ENCODE data around the gene NF1. TPM values are rescaled to one million over a fixed set of nuclear protein-coding genes. Genes with fewer than 3 reads are reported as not detected.

NF1 gene
- total and polyA plus RNA-seq, 2 of the 13 experiments (the other 11 are each of a cell fraction or from before 2014, with no cell fraction given) = 21.5 to 26.5 TPM

GRCh38 chr17:31397256-31397939, 302.6 kb downstream of the NF1 start:
- Histone ChIP-seq H3K27ac (ENCODE audit: extremely low read length, insufficient read depth, low read length) (no peak overlapping the region), H3K9ac (ENCODE audit: insufficient read depth, low read depth, low read length) (no peak overlapping the region), H2AFZ (ENCODE audit: low read length) (no peak overlapping the region), H3K36me3 (replicated peaks in 1 of 2; ENCODE audit: control insufficient read depth in 1 of 2, insufficient read depth in 2 of 2, low read length in 2 of 2) (no peaks in the 10 kb centered on the region), H3K79me2 (ENCODE audit: insufficient read depth, low read length) (no peaks in the 10 kb centered on the region), H3K4me3 (replicated peaks in 1 of 3; ENCODE audit: insufficient read depth in 1 of 3, low read depth in 2 of 3, low read length in 3 of 3) (no peak overlapping the region), H3K9me3 (ENCODE audit: low read length) (no peaks in the 10 kb centered on the region), H3K27me3 (ENCODE audit: control insufficient read depth in 1 of 2, insufficient read depth in 2 of 2, low read length in 2 of 2) (peaks cover 3 to 36% of the 10 kb centered on the region in 2 experiments; a peak in 4 of 5 replicates), H4K20me1 (ENCODE audit: insufficient read depth, low read length) (no peaks in the 10 kb centered on the region), H3K4me2 (ENCODE audit: low read depth, low read length) (no peak overlapping the region), H3K4me1 (ENCODE audit: insufficient read depth, low read length) (no peaks in the 10 kb centered on the region)
- ChIA-PET POLR2A (no interaction called here), CTCF (ENCODE audit: low intra/inter-chr PET ratio, low total read pairs) (no interaction called here)
- FAIRE-seq (no peak), ATAC-seq (no peak), DNase-seq (ENCODE audit: low spot score) (no peak)
- intact Hi-C loops (cut with micrococcal nuclease; ENCODE audit: unreplicated experiment) = no loop called here
- no TSS peak for BruUV-seq (replicated peaks)
- 17% methylated on average over 8 of the region's 8 CpGs for WGBS (ENCODE audit: low lambda C conversion rate)
- in situ Hi-C loops (cut with HindIII; ENCODE audit: extremely low pct_ligation_motif_present, low pct_unique_long_range_greater_than_20kb) = no loop called here
- TF ChIP-seq ZNF235 (CRISPR knock-in tag; IDR thresholded peaks at IDR 0.05; ENCODE audit: borderline replicate concordance) (no peak), ZNF331 (CRISPR knock-in tag; IDR thresholded peaks at IDR 0.05) (no peak), YEATS2 (CRISPR knock-in tag; IDR thresholded peaks at IDR 0.05; ENCODE audit: borderline replicate concordance) (no peak), KLF16 (CRISPR knock-in tag; IDR thresholded peaks at IDR 0.05) (no peak), ZSCAN22 (CRISPR knock-in tag; IDR thresholded peaks at IDR 0.05) (no peak)

DNA sequence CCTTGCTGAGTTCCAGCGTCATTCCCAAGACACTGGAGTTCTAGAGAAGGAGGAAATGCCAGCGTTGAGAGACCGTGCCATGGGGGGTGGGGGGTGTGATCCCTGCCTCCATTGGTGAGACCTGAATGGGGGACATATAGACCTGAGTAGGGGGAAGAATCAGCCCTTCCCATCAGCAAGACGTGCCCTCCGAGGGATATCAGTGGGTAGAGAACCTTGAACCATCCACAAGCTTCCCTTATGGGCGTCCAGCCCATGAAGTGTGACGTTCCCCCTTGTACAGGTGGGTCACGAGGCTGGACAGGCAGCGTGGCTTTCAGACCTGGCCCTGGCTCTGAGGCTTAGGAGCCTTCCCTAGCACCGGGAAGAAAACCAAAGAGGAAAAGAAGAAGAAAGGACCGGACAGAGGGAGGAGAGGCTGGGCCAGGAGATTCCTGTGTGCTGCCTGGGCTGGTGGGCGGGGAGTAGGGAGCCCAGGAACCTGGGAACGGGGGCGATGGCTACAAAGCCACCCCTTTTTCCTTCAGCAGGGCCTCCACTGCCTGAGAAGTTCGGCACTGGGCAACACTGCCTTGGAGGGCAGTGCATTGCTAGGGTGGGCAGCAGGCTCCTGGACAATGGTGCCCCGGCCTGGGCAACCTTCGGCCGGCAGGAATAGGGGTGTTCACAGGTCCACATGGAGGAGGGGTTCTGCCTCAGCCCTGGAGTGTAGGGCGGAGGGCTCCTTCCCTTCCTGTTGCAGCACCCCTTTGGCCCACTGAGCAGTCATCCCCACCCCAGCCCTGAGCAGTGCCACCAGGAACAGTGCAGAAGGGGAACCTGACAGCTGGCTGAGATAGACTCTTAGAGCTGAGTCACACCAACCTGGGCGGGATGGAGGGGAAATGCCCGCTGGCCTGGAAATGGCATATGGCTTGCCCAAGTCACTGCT, 303.9 kb downstream of the NF1 start:
- Histone ChIP-seq H3K4me3 (replicated peaks in 1 of 3; ENCODE audit: insufficient read depth in 1 of 3, low read depth in 2 of 3, low read length in 3 of 3) (no peak overlapping the region), H3K36me3 (replicated peaks in 1 of 2; ENCODE audit: control insufficient read depth in 1 of 2, insufficient read depth in 2 of 2, low read length in 2 of 2) (no peaks in the 10 kb centered on the region), H2AFZ (ENCODE audit: low read length) (no peak overlapping the region), H4K20me1 (ENCODE audit: insufficient read depth, low read length) (no peaks in the 10 kb centered on the region), H3K27me3 (ENCODE audit: control insufficient read depth in 1 of 2, insufficient read depth in 2 of 2, low read length in 2 of 2) (peaks cover 2 to 24% of the 10 kb centered on the region in 2 experiments; a peak in 3 of 5 replicates), H3K9me3 (ENCODE audit: low read length) (no peaks in the 10 kb centered on the region), H3K4me2 (ENCODE audit: low read depth, low read length) (no peak overlapping the region), H3K27ac (ENCODE audit: extremely low read length, insufficient read depth, low read length) (no peak overlapping the region), H3K4me1 (ENCODE audit: insufficient read depth, low read length) (peaks cover 6% of the 10 kb centered on the region), H3K9ac (ENCODE audit: insufficient read depth, low read depth, low read length) (no peak overlapping the region), H3K79me2 (ENCODE audit: insufficient read depth, low read length) (no peaks in the 10 kb centered on the region)
- WGBS (ENCODE audit: low lambda C conversion rate) = 14% methylated on average over 14 of the region's 21 CpGs
- BruUV-seq (replicated peaks) = no TSS peak
- in situ Hi-C loops (cut with HindIII; ENCODE audit: extremely low pct_ligation_motif_present, low pct_unique_long_range_greater_than_20kb) (no loop called here), intact Hi-C loops (cut with micrococcal nuclease; ENCODE audit: unreplicated experiment) (no loop called here)
- FAIRE-seq (no peak), ATAC-seq (no peak), DNase-seq (ENCODE audit: low spot score) (no peak)
- CTCF ChIA-PET (ENCODE audit: low intra/inter-chr PET ratio, low total read pairs) = no interaction called here
- TF ChIP-seq PLSCR1 (CRISPR knock-in tag; IDR thresholded peaks at IDR 0.05; ENCODE audit: borderline replicate concordance) (no peak), ZSCAN12 (CRISPR knock-in tag; IDR thresholded peaks at IDR 0.05) (no peak), NBN (conservative IDR thresholded peaks at IDR 0.05) (no peak), ZNF234 (CRISPR knock-in tag; conservative IDR thresholded peaks at IDR 0.05) (no peak), ZNF530 (CRISPR knock-in tag; IDR thresholded peaks at IDR 0.05; ENCODE audit: low read depth) (no peak), NAIF1 (CRISPR knock-in tag; IDR thresholded peaks at IDR 0.05; ENCODE audit: borderline replicate concordance) (no peak), ZNF841 (CRISPR knock-in tag; IDR thresholded peaks at IDR 0.05; ENCODE audit: borderline replicate concordance) (no peak), ZNF225 (CRISPR knock-in tag; IDR thresholded peaks at IDR 0.05) (no peak), SP2 (CRISPR knock-in tag; IDR thresholded peaks at IDR 0.05) (no peak), NCOA5 (CRISPR knock-in tag; IDR thresholded peaks at IDR 0.05) (no peak)
- TF ChIP-seq, protein P1, sequence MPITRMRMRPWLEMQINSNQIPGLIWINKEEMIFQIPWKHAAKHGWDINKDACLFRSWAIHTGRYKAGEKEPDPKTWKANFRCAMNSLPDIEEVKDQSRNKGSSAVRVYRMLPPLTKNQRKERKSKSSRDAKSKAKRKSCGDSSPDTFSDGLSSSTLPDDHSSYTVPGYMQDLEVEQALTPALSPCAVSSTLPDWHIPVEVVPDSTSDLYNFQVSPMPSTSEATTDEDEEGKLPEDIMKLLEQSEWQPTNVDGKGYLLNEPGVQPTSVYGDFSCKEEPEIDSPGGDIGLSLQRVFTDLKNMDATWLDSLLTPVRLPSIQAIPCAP (CRISPR knock-in tag; IDR thresholded peaks at IDR 0.05; ENCODE audit: low read depth) = no peak
- POLR2A ChIA-PET = no interaction called here
